CD14-positive monocyte (primary cell): Measurements from ENCODE around the gene SMTNL2. TPM values are rescaled to one million over a fixed set of nuclear protein-coding genes. Genes with fewer than 3 reads are reported as not detected.

Source experiments
- DNase-seq, 3 donors: peaks; one replicate each; pipeline ENCODE4 v3.0.0-alpha.2; 2011 to 2022
- H2AFZ ChIP-seq: 2 replicates; pipeline ENCODE4 v1.6.0; 2012; ENCODE audit warnings: mild to moderate bottlenecking, low read depth, low read length, inconsistent platforms; ENCODE audit not compliant: insufficient read depth, poor library complexity, severe bottlenecking
- H3K27ac ChIP-seq, 2 donors: 1 replicate in 1 of 2; 2 replicates in 1 of 2; pipeline ENCODE4 v1.5.1; 2012 to 2013; ENCODE audit warnings: low read length in 2 of 2, control low read depth in 1 of 2, inconsistent platforms in 1 of 2, low read depth in 1 of 2, mild to moderate bottlenecking in 1 of 2
- H3K27me3 ChIP-seq, 2 donors: one replicate each; pipeline versions ENCODE4 v1.6.0 to v1.6.1; 2011 to 2013; ENCODE audit warnings: low read length in 2 of 2; ENCODE audit not compliant: control insufficient read depth in 2 of 2, insufficient read depth in 2 of 2
- H3K36me3 ChIP-seq, 2 donors: replicated peaks in 1 of 2; 1 replicate in 1 of 2; 2 replicates in 1 of 2; pipeline versions ENCODE4 v1.5.1 to v1.6.1; 2012 to 2013; ENCODE audit warnings: low read length in 2 of 2, control low read depth in 1 of 2, inconsistent platforms in 1 of 2, mild to moderate bottlenecking in 1 of 2; ENCODE audit not compliant: insufficient read depth in 2 of 2, control insufficient read depth in 1 of 2
- H3K4me1 ChIP-seq, 2 donors: 1 replicate in 1 of 2; 2 replicates in 1 of 2; pipeline versions ENCODE4 v1.5.1 to v1.6.1; 2012 to 2013; ENCODE audit warnings: low read length in 2 of 2, control low read depth in 1 of 2, inconsistent platforms in 1 of 2, mild to moderate bottlenecking in 1 of 2, moderate library complexity in 1 of 2; ENCODE audit not compliant: insufficient read depth in 2 of 2, control insufficient read depth in 1 of 2
- H3K4me2 ChIP-seq: replicated peaks from 2 replicates; pipeline ENCODE3; 2012; ENCODE audit warnings: low read length, moderate library complexity, mild to moderate bottlenecking; ENCODE audit not compliant: poor library complexity, severe bottlenecking; ENCODE audit errors: extremely low read depth
- H3K4me3 ChIP-seq, 3 experiments: fragments of 200-600 bp in 1 of 3; sonication (generic) in 1 of 3; replicated peaks in 1 of 3; 1 replicate in 2 of 3; 2 replicates in 1 of 3; pipeline ENCODE4 v1.5.1; 2011 to 2013; ENCODE audit warnings: low read length in 3 of 3, mild to moderate bottlenecking in 3 of 3, control low read depth in 2 of 3, low read depth in 2 of 3, inconsistent platforms in 1 of 3, moderate library complexity in 1 of 3
- H3K79me2 ChIP-seq: 2 replicates; pipeline ENCODE4 v1.6.0; 2012; ENCODE audit warnings: mild to moderate bottlenecking, control low read depth, inconsistent platforms, low read length, moderate library complexity; ENCODE audit not compliant: insufficient read depth
- H3K9ac ChIP-seq: 2 replicates; pipeline ENCODE4 v1.6.0; 2017; ENCODE audit warnings: low read length, mild to moderate bottlenecking; ENCODE audit not compliant: insufficient read depth, poor library complexity, severe bottlenecking
- H3K9me3 ChIP-seq, 2 donors: replicated peaks in 1 of 2; 1 replicate in 1 of 2; 2 replicates in 1 of 2; pipeline versions ENCODE4 v1.5.1 to v1.6.1; 2012 to 2013; ENCODE audit warnings: low read length in 2 of 2, control low read depth in 1 of 2; ENCODE audit not compliant: control insufficient read depth in 1 of 2, insufficient read depth in 1 of 2
- H4K20me1 ChIP-seq: 2 replicates; pipeline ENCODE4 v1.6.0; 2012; ENCODE audit warnings: mild to moderate bottlenecking, low read length, control low read depth, moderate library complexity; ENCODE audit not compliant: insufficient read depth
- H3K27ac Mint-ChIP-seq, 7 donors: one replicate each; pipeline ENCODE4 v1.8.0; 2020; ENCODE audit warnings: mild to moderate bottlenecking in 7 of 7, mixed read lengths in 7 of 7, moderate library complexity in 6 of 7, inconsistent platforms in 2 of 7
- H3K27me3 Mint-ChIP-seq, 3 donors: one replicate each; pipeline ENCODE4 v1.8.0; 2021 to 2022; ENCODE audit warnings: low read depth in 3 of 3, mild to moderate bottlenecking in 3 of 3, mixed read lengths in 3 of 3, moderate library complexity in 3 of 3, inconsistent platforms in 1 of 3
- H3K36me3 Mint-ChIP-seq, 2 donors: one replicate each; pipeline ENCODE4 v1.8.0; 2020; ENCODE audit warnings: mixed read lengths in 2 of 2, inconsistent platforms in 1 of 2, mild to moderate bottlenecking in 1 of 2
- H3K4me1 Mint-ChIP-seq: one replicate; pipeline ENCODE4 v1.8.0; 2020; ENCODE audit warnings: mild to moderate bottlenecking, mixed read lengths
- H3K4me3 Mint-ChIP-seq, 2 donors: one replicate each; pipeline ENCODE4 v1.8.0; 2020; ENCODE audit warnings: mild to moderate bottlenecking in 2 of 2, mixed read lengths in 2 of 2, moderate library complexity in 1 of 2
- H3K9me3 Mint-ChIP-seq, 7 donors: one replicate each; pipeline ENCODE4 v1.8.0; 2020 to 2022; ENCODE audit warnings: mixed read lengths in 7 of 7, mild to moderate bottlenecking in 6 of 7, moderate library complexity in 6 of 7, inconsistent platforms in 2 of 7
- CTCF ChIP-seq: fragments of 200-600 bp; IDR thresholded peaks from one replicate; pipeline ENCODE4 v1.8.0; 2022; ENCODE audit warnings: antibody characterized with exemption, mild to moderate bottlenecking
- WGBS: methylation state at CpG from one replicate; pipeline ENCODE4 v1.1.5; 2013; ENCODE audit warnings: missing lambda C conversion rate; ENCODE audit not compliant: insufficient coverage; 5-methylcytosine and 5-hydroxymethylcytosine counted together
- intact Hi-C, 2 donors: fragments of 100-400 bp; cut with micrococcal nuclease; formaldehyde crosslinking; loops; one replicate each; pipeline versions ENCODE4 v1.15.0 to v1.15.1; 2023
- polyA plus RNA-seq, 3 donors: library from polyadenylated mRNA; depleted of rRNA in 1 of 3; unstranded in 2 of 3; stranded (reverse) in 1 of 3; fragments of 300-500 nt in 2 of 3; fragments of >200 nt in 1 of 3; fragmentation: Illumina TruSeq in 2 of 3; gene quantifications; 1 replicate in 2 of 3; 2 replicates in 1 of 3; pipeline ENCODE4 v1.2.3, GENCODE V29; 2012 to 2021

Gene SMTNL2
- polyA plus RNA-seq, 3 donors: 0.08 TPM; not detected in 2

GRCh38 chr17:4616476-4616875 is 32.1 kb downstream of the SMTNL2 start:
- H4K20me1 ChIP-seq: no peaks in the 10 kb centered on the region
- H3K9me3 Mint-ChIP-seq: peaks cover 0 to 11% (median 0%) of the 10 kb centered on the region in 7 donors
- intact Hi-C loops: no loop called here
- no peaks in the 10 kb centered on the region for H3K36me3 Mint-ChIP-seq
- peaks cover 6 to 11% (median 9%) of the 10 kb centered on the region in 3 donors for H3K27me3 Mint-ChIP-seq
- no peaks in the 10 kb centered on the region for H3K4me1 ChIP-seq
- H3K4me2 ChIP-seq: no peak overlapping the region
- H3K27me3 ChIP-seq: no peaks in the 10 kb centered on the region
- no peak overlapping the region for H2AFZ ChIP-seq
- H3K4me1 Mint-ChIP-seq: no peaks in the 10 kb centered on the region
- H3K4me3 Mint-ChIP-seq: no peak overlapping the region
- no peak for TF ChIP-seq CTCF
- H3K79me2 ChIP-seq: no peaks in the 10 kb centered on the region
- no peak overlapping the region for H3K9ac ChIP-seq
- DNase-seq: no peak
- H3K27ac Mint-ChIP-seq: no peak overlapping the region
- no peak overlapping the region for H3K4me3 ChIP-seq
- H3K9me3 ChIP-seq: peaks cover 0 to 4% of the 10 kb centered on the region in 2 donors
- H3K36me3 ChIP-seq: no peaks in the 10 kb centered on the region
- WGBS: 80% methylated on average over 2 of the region's 9 CpGs
- H3K27ac ChIP-seq: no peak overlapping the region

GRCh38 chr17:4617090-4617489 is 32.8 kb downstream of the SMTNL2 start:
- H3K9me3 ChIP-seq: peaks cover 2 to 10% of the 10 kb centered on the region in 2 donors
- H3K4me3 ChIP-seq: no peak overlapping the region
- DNase-seq: no peak
- no peak overlapping the region for H3K4me2 ChIP-seq
- Mint-ChIP-seq H3K27me3 (peaks cover 6 to 9% (median 8%) of the 10 kb centered on the region in 3 donors), H3K27ac (no peak overlapping the region), H3K4me3 (no peak overlapping the region), H3K4me1 (no peaks in the 10 kb centered on the region), H3K9me3 (peaks cover 0 to 11% (median 0%) of the 10 kb centered on the region in 7 donors), H3K36me3 (no peaks in the 10 kb centered on the region)
- no peaks in the 10 kb centered on the region for H3K36me3 ChIP-seq
- no peak overlapping the region for H3K27ac ChIP-seq
- H4K20me1 ChIP-seq: no peaks in the 10 kb centered on the region
- H2AFZ ChIP-seq: no peak overlapping the region
- WGBS: 94% methylated on average over 17 of the region's 17 CpGs
- no peaks in the 10 kb centered on the region for H3K27me3 ChIP-seq
- no peak overlapping the region for H3K9ac ChIP-seq
- intact Hi-C loops: no loop called here
- no peak for TF ChIP-seq CTCF
- H3K4me1 ChIP-seq: no peaks in the 10 kb centered on the region
- no peaks in the 10 kb centered on the region for H3K79me2 ChIP-seq
